Measurements from ENCODE around the gene LRIT1.

DNA sequence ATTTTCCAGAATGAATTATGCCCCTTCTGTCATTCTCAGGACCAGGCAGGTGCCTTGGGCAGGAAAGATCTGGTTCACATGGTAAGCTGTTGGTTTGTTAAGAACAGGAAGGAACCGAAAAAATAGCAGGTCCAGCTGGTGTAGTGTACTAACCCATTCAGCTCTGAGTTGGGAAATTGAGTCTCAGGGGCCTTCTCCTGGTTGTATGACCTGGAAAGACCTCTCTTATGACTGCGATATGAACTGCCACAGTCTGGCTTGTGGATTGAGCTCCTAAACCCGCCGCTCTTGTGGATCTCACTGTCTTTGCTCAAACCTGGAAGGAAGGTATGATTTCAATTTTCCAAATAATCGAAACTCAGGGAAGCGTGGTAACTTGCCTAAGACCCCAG, 4.5 kb downstream of the LRIT1 start:
- TF ChIP-seq, protein P1, sequence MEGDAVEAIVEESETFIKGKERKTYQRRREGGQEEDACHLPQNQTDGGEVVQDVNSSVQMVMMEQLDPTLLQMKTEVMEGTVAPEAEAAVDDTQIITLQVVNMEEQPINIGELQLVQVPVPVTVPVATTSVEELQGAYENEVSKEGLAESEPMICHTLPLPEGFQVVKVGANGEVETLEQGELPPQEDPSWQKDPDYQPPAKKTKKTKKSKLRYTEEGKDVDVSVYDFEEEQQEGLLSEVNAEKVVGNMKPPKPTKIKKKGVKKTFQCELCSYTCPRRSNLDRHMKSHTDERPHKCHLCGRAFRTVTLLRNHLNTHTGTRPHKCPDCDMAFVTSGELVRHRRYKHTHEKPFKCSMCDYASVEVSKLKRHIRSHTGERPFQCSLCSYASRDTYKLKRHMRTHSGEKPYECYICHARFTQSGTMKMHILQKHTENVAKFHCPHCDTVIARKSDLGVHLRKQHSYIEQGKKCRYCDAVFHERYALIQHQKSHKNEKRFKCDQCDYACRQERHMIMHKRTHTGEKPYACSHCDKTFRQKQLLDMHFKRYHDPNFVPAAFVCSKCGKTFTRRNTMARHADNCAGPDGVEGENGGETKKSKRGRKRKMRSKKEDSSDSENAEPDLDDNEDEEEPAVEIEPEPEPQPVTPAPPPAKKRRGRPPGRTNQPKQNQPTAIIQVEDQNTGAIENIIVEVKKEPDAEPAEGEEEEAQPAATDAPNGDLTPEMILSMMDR (IDR thresholded peaks at IDR 0.05; ENCODE audit: control extremely low read depth in 1 of 3, insufficient read depth in 1 of 3, low read depth in 1 of 3, low read length in 3 of 3) = no peak
- no peak for TF ChIP-seq POLR2A (IDR thresholded peaks at IDR 0.05; ENCODE audit: control extremely low read depth in 1 of 2, low read depth in 2 of 2, low read length in 2 of 2)
- TF ChIP-seq RXRA (IDR thresholded peaks at IDR 0.05; ENCODE audit: insufficient read depth, low read depth, low read length) = no peak
- TF ChIP-seq KDM5A (IDR thresholded peaks at IDR 0.05; ENCODE audit: low read length) = no peak
- no peak for TF ChIP-seq MAFK (IDR thresholded peaks at IDR 0.05; ENCODE audit: low read depth, low read length)
- no peak for TF ChIP-seq RFX5 (IDR thresholded peaks at IDR 0.05; ENCODE audit: borderline replicate concordance, low read depth, low read length)
- TF ChIP-seq CHD1 (IDR thresholded peaks at IDR 0.05; ENCODE audit: low read depth, low read length) = no peak
- TF ChIP-seq JUND (IDR thresholded peaks at IDR 0.05; ENCODE audit: low read length) = no peak
- TF ChIP-seq BACH1 (IDR thresholded peaks at IDR 0.05; ENCODE audit: low read length) = no peak
- no peak for TF ChIP-seq GABPA (IDR thresholded peaks at IDR 0.05; ENCODE audit: borderline replicate concordance, insufficient read depth, low read length)
- no peak for TF ChIP-seq POLR2AphosphoS5 (IDR thresholded peaks at IDR 0.05; ENCODE audit: low read depth, low read length)
- TF ChIP-seq SIN3A (conservative IDR thresholded peaks at IDR 0.05 in 1 of 2, IDR thresholded peaks at IDR 0.05 in 1 of 2; ENCODE audit: low read depth in 1 of 2, low read length in 2 of 2) = no peak
- no peak for TF ChIP-seq SP1 (IDR thresholded peaks at IDR 0.05; ENCODE audit: low read depth, low read length)
